Renal pelvis (tissue), 4 donors: ENCODE data around the gene C2orf49. TPM values are rescaled to one million over a fixed set of nuclear protein-coding genes. Genes with fewer than 3 reads are reported as not detected.
A peak's percentile ranks its signal among the peaks of the same experiment; 100 is the strongest.

ENCODE experiments used
- DNase-seq: peaks from one replicate; pipeline ENCODE4 v3.0.0-alpha.2; 2013
- polyA plus RNA-seq, 3 donors: library from polyadenylated mRNA; unstranded; fragments of 120-200 nt; gene quantifications; one replicate each; pipeline ENCODE4 v1.2.1, GENCODE V29; 2013; ENCODE audit not compliant: insufficient read length in 3 of 3

Gene C2orf49
- polyA plus RNA-seq, 3 donors = 19.1 to 26.5 (median 24.0) TPM

- DNase-seq = no peak
These were observed 60.6 kb downstream of the C2orf49 start for GRCh38 chr2:105397953-105398335.

- peak; percentile 77 for DNase-seq
These were observed 61.2 kb downstream of the C2orf49 start, which contains the start of gene FHL2 for GRCh38 chr2:105398336-105399206. FHL2 (minus strand) TSS chr2:105399051; CDS start chr2:105386516, 12,535 bp downstream.

Other genes with a start within 250 kb of the C2orf49 start
- under 1 TPM in 2 of 3 donors, not detected in 1; 0.09 to 0.22 TPM for gene GPR45, start 95.8 kb upstream of the C2orf49 start, polyA plus RNA-seq
- gene TGFBRAP1, start 7.8 kb upstream of the C2orf49 start, polyA plus RNA-seq = 10 to 100 TPM; 15.0 to 17.5 (median 17.0) TPM
- 10 to 100 TPM; 20.0 to 30.1 (median 28.2) TPM for gene FHL2, start 61.5 kb downstream of the C2orf49 start, polyA plus RNA-seq